GM19239 (cell line): ENCODE data around the gene TSHZ2.
"Not testable (repeated sequence)": the region's sequence is repeated elsewhere in the genome, so short reads cannot be mapped to it uniquely, and the experiment has no call there.

Experiments used
- DNase-seq: peaks from one replicate; pipeline ENCODE4 v3.0.0; 2011; ENCODE audit warnings: low spot score; ENCODE audit not compliant: insufficient read length
- FAIRE-seq: peaks from 2 replicates; lab custom pipeline; 2011; peaks lifted over from hg19 to GRCh38; lab: Jason Lieb, UNC

TSHZ2 gene

DNA sequence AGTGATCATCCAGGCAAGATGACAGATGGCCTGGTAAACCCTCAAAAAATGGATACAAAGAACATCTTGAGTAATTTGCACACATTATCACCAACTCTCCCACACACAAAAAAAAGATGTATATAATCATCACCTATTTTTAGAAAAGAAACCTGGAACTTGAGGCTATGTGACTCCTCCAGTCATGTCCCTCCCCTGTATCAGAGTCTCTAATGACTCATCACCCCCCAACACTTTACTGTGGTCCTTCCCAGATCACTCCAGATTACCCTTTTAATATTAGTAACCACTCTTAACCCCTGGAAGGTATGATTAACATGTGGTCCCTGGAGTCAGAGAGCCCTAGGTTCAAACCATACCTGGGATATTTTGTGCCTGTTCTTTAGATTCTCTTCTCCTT, 476.7 kb downstream of the TSHZ2 start:
- DNase-seq: no peak
- no peak for FAIRE-seq

DNA sequence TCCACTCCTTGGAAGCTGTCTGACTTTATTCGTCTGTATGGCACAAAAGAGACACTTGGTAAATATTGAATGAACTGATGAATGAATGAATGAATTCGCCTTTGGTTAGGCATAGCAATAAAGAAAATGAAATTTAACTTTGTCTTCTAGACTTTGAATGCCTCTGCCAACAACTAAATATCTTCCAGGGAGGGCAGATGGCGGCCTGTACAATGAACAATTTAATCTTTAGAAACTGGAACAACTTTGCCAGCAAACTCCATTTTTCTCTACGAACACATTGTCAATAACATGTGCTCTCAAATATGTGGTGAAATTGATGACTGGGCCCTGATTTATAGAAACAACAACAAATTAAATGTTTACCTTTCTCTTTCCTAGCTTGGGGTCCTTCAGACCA, 480.9 kb downstream of the TSHZ2 start:
- FAIRE-seq: no peak
- no peak for DNase-seq

DNA sequence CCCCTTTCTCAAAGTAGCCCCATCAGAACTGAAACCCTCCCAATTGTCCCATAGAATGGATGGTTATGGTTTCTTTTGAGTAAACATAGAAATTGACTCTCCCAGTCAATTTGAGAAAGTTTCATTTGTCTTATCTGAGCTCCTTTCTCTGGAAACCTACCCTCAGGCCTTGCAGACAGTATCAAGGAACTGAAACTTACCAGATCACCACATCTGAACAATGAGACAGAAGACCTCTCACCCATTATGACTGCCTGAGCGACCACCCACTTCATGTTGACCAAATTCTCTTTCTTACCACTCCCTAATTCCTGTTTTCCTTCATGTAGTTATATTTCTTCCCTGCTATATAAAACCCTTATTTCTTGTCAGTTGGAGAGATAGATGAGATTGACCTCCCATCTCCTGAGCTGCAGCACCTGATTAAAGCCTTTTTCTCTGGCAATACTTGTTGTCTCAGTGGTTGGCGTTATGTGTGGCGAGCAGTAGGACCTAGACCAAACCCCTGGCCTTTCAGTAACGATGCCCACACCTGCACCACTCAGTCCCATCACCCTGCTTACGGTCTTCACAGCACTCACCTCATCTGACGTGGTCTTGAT, 482.6 kb downstream of the TSHZ2 start:
- DNase-seq (no peak), FAIRE-seq (no peak)

DNA sequence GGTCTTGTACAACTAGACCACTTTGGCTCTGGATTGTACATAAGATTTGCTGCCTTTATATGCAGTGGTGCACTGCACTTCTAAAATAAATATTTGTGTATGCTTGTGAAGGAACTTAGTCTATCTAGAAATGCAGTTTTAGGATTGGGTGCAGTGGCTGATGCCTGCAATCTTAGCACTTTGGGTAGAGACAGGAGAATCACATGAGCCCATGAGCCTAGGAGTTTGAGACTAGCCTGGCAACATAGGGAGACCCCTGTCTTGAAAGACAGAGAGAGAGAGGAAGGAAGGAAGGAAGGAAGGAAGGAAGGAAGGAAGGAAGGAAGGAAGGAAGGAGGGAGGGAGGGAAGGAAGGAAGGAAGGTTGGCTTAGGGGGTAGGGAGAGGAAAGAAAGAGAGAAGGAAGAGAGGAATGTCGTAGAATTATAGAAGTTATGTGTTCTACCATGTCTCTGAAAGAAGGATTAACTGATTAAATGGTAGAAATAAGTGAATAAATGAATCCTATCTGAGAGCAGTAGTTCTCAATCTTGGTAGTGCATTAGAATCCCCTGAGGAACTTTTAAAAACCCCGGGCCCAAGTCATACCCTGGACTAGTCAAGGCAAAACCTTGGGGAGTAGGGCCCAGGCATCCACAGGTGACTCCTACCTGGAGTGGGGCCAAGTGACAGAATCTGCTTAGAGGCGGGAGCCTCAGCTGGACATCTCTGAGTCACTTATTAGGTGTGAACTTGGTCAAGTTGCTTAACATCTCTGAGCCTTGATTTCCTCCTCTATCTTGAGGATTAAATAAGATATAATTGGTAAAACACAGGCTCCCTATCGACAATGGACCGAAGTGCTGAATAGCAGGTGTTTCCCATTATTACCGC, 491.2 kb downstream of the TSHZ2 start:
- FAIRE-seq: no peak
- DNase-seq: no peak

- FAIRE-seq (no peak), DNase-seq (no peak)
Observed at GRCh38 chr20:53466279-53466678, 494.1 kb downstream of the TSHZ2 start.

GRCh38 chr20:53468587-53468986, 496.4 kb downstream of the TSHZ2 start:
- FAIRE-seq: no peak
- DNase-seq: no peak

DNA sequence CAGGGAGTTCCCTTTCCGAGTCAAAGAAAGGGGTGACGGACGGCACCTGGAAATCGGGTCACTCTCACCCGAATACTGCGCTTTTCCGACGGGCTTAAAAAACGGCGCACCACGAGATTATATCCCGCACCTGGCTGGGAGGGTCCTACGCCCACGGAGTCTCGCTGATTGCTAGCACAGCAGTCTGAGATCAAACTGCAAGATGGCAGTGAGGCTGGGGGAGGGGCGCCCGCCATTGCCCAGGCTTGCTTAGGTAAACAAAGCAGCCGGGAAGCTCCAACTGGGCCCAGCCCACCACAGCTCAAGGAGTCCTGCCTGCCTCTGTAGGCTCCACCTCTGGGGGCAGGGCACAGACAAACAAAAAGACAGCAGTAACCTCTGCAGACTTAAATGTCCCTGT, 500.7 kb downstream of the TSHZ2 start:
- not testable (repeated sequence) for FAIRE-seq, DNase-seq

DNA sequence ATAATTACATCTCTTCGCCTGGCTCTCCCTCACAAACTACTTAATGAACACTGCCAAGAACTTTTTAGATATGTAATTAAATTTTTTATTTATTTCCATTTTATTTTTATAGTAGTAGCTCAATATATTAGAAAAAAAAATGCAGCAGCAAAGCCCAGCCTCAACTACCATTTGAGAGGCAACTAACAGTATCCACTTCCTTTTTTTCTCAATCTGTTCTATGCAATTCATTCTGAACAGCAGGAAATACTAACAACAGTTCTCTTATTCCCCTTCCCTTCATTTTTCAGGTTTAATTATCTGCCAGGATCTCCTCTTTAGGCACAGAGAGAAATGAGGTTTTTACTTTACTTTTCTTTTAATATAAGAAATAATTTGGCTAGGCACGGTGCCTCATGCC, 508.8 kb downstream of the TSHZ2 start:
- FAIRE-seq (no peak), DNase-seq (no peak)

DNA sequence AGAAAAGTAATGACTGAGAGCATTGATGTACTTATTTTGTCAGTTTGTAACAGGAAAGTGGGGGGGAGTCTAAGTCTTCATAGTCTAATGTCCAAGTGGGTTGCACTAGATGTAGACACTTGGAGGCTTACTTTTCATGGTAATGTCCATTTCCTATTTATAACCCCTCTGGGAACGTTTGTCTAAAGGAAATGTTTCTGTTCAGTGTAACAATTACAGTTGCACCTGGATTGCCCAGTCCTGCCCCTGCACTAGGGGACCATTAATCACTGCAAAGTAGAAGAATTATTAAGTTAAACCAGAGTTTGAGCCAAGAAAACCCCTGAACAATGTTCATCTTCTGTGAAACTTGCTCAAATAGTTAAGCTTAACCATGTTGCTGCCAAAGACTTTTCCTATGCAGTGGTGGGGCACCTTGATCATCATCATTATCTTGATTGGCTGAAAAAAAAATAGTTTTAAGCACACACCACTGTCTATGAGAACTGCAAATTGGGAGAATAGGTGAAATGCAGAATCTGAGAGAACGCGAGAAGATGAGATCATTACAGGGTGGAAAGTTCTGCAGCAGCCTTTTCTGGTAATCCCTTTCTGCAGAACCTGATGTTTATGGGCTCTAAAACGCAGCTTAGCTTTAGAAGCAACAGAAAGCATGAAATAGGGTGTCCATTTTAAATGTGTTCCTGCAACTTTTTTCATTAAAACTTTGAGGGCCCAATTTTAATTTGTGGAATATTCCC, 515.5 kb downstream of the TSHZ2 start:
- FAIRE-seq: no peak

GRCh38 chr20:53488775-53489272, 516.7 kb downstream of the TSHZ2 start:
- FAIRE-seq (no peak), DNase-seq (no peak)

More for the DNA sequence above, 515.5 kb downstream of the TSHZ2 start:
- no peak for DNase-seq

- FAIRE-seq (no peak), DNase-seq (no peak)
Observed at GRCh38 chr20:53489528-53489927, 517.4 kb downstream of the TSHZ2 start.

- DNase-seq: no peak
- no peak for FAIRE-seq
Observed at GRCh38 chr20:53490620-53491019, 518.5 kb downstream of the TSHZ2 start.

GRCh38 chr20:53491462-53491861, 519.3 kb downstream of the TSHZ2 start:
- DNase-seq (no peak), FAIRE-seq (no peak)

GRCh38 chr20:53492212-53492611, 520.1 kb downstream of the TSHZ2 start:
- no peak for DNase-seq
- FAIRE-seq: no peak

DNA sequence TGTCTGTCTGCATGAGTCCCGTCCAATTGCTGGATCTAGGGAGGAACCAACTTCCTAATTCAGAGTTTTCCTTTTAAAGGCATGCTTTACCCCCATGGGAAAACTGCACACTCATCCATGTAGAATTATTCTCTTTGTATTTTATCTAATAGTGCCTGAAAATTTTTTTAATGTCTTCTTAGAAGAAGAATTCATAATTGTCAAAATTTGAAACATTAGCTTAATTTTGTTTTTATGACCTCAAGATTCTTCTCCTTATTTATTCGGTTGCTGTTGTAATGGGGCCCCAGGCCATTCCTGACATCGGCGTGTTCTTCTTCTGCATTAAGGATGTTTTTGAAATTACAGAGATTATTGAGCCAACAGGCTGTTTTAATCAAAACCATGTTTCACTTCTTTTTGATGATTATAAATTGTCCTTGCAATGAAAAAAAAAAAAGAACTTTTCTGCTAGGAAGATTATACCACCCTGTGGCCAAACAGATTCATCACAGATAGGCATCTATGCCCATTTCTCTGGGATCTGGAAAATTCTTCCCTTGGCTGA, 521.2 kb downstream of the TSHZ2 start:
- no peak for FAIRE-seq
- DNase-seq: no peak

GRCh38 chr20:53494753-53495152, 522.6 kb downstream of the TSHZ2 start:
- no peak for DNase-seq
- no peak for FAIRE-seq

DNA sequence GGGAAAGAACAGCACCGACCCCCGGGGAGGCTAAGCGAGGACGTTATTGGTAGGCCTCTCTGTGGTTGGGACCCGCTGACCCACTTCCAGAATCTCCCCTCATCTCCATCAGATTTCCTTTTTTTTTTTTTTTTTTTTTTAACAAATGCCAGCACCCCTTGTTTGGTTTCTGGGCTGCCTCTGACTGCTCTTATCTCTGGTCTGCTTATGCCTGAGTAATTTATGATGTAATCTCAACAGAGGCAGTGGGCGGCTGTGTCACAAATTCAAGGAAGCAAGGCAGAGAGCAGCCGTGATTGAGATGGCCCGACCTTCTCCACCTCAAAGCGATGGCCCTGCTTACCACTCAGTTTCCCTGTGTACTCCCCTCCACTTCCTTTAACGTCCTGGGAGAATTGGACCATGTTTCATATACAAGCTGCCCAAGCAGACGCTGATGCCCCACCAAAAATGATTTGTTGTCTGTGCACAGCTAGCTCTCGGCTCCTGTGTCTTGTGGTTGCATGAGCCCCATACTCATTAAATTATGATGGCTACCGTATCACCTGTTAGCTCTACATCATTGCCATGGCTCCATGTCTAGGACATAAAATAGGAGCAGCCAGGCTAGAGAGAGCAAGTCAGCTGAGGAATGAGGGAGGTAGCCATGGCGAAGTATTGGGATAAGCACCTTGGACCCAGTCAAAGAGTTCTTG, 523.4 kb downstream of the TSHZ2 start:
- FAIRE-seq (no peak), DNase-seq (no peak)

DNA sequence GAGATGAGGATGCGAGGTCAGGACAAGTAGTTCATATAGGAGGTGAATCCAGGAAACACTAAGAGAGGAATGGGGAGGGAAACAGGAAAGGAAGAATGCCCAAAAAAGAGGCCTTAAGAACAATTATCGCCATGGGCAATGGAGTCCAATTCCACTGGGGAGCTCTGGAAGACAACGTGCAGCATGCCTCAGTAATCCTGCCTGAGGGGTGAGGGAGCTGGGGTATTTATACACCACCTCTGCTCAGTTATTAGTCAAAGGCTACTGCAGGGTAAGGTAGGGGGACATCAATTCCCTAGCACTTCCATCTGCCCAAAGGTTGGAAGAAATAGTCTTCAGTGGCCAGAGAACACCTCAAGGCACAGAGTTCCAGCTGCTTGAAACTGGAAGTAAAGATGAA, 525.1 kb downstream of the TSHZ2 start:
- DNase-seq (no peak), FAIRE-seq (no peak)

GRCh38 chr20:53498341-53498740, 526.2 kb downstream of the TSHZ2 start:
- FAIRE-seq: no peak

GRCh38 chr20:53500651-53501050, 528.5 kb downstream of the TSHZ2 start:
- no peak for FAIRE-seq
- DNase-seq: no peak

More at GRCh38 chr20:53498341-53498740, 526.2 kb downstream of the TSHZ2 start:
- DNase-seq: no peak
